Lower leg skin (tissue), 4 donors: Measurements from ENCODE around the gene INIP. TPM values are rescaled to one million over a fixed set of nuclear protein-coding genes. Genes with fewer than 3 reads are reported as not detected.

Experiments
- DNase-seq, 2 donors: peaks; one replicate each; pipeline ENCODE4 v3.0.0-alpha.2; 2019; ENCODE audit warnings: low spot score in 2 of 2
- H3K4me3 ChIP-seq: fragments of 200-600 bp; sonication (generic); 2 replicates; pipeline ENCODE4 v1.5.1; 2017; ENCODE audit warnings: mild to moderate bottlenecking, low read depth; ENCODE audit not compliant: poor library complexity, severe bottlenecking
- CTCF ChIP-seq, 3 donors: fragments of 450-650 bp; IDR thresholded peaks; one replicate each; pipeline ENCODE4 v1.5.1; 2016; ENCODE audit warnings: antibody characterized with exemption in 3 of 3, mild to moderate bottlenecking in 3 of 3, moderate library complexity in 2 of 3
- POLR2A ChIP-seq, 2 donors: fragments of 450-650 bp; IDR thresholded peaks; one replicate each; pipeline ENCODE4 v1.6.1; 2016 to 2017; ENCODE audit warnings: antibody characterized with exemption in 2 of 2, mild to moderate bottlenecking in 1 of 2, moderate library complexity in 1 of 2
- WGBS, 2 donors: methylation state at CpG; one replicate each; pipeline ENCODE4 v1.1.5; 2018; 5-methylcytosine and 5-hydroxymethylcytosine counted together
- intact Hi-C: fragments of 100-400 bp; cut with DNase I; formaldehyde crosslinking; loops from one replicate; pipeline ENCODE4 v1.15.0; 2023; ENCODE audit warnings: low total_unique reads
- total RNA-seq, 4 donors: library from RNA; depleted of rRNA; stranded (reverse); fragments of >200 nt; gene quantifications; one replicate each; pipeline ENCODE4 v1.1.0, GENCODE V29; 2016

Gene INIP
- total RNA-seq, 4 donors from 2014 or later, result 12.5 to 20.0 (median 16.6) TPM

GRCh38 chr9:112648624-112649023 is 69.3 kb downstream of the INIP start:
- H3K4me3 ChIP-seq, result no peak overlapping the region
- TF ChIP-seq CTCF (IDR thresholded peaks at IDR 0.05) (no peak), POLR2A (IDR thresholded peaks at IDR 0.05) (no peak)
- DNase-seq, result no peak
- intact Hi-C loops, result no loop called here
- WGBS, 2 donors, result 95 to 100% methylated on average over 1 of the region's 1 CpG

DNA sequence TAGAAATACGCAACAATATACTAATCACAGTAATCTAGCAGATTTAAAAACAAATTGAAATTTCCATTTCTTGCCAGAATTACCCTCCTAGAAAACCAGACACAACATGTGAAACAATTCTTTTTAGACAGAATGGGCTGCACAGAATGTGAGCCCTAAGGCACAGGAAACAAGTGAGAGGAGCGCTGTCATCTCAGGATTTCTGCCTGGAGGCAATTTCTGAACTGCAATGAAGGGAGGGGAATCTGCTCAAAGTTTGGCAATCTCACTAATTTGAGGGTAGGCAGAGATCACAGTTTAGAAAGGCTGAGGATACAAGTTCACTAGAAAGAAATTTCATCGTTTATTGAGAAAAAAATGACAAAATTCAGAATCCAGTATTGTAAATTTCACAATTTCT is 70.3 kb downstream of the INIP start:
- intact Hi-C loops, result no loop called here
- DNase-seq, result no peak
- 89 to 93% methylated on average over 3 of the region's 3 CpGs for WGBS, 2 donors
- no peak overlapping the region for H3K4me3 ChIP-seq
- TF ChIP-seq POLR2A (IDR thresholded peaks at IDR 0.05) (no peak), CTCF (IDR thresholded peaks at IDR 0.05) (no peak)

- intact Hi-C loops, result no loop called here
- no peak overlapping the region for H3K4me3 ChIP-seq
- 91 to 96% methylated on average over 3 of the region's 3 CpGs for whole genome bisulfite sequencing, 2 donors
- no peak for DNase-seq
- TF ChIP-seq CTCF (IDR thresholded peaks at IDR 0.05) (no peak), POLR2A (IDR thresholded peaks at IDR 0.05) (no peak)
These were observed 75.8 kb downstream of the INIP start for GRCh38 chr9:112642126-112642525.

DNA sequence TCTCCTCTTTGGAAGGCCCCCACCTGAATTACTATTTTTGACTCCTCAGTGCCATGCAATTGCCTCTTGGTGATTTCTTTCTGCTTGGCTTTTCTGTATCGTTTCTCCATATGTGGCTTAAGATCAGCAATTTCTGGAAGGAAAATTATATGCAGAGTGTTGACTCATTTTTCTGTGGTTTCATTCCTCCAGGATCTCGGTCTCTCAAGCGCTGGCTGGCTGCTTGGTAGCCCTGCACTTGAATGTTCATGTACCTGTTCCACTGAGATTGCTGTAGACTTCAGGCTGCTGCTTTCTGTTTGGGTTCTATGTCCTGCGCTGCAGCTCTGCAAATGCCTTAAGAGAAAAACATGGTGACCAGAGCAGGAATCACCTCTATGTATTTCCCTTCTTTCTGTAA is 77.6 kb downstream of the INIP start:
- no peak overlapping the region for H3K4me3 ChIP-seq
- 92 to 99% methylated on average over 4 of the region's 4 CpGs for WGBS, 2 donors
- TF ChIP-seq CTCF (IDR thresholded peaks at IDR 0.05) (no peak), POLR2A (IDR thresholded peaks at IDR 0.05) (no peak)
- DNase-seq, result no peak
- intact Hi-C loops, result no loop called here

Other genes with a start within 250 kb of the INIP start
- gene KIAA1958, start 231.3 kb downstream of the INIP start, total RNA-seq, result 10 to 100 TPM in 1 of 4 donors, 1 to 10 TPM in 3; 5.7 to 11.1 (median 6.8) TPM
- gene SNX30, start 32.6 kb upstream of the INIP start, total RNA-seq, result 10 to 100 TPM in 3 of 4 donors, 1 to 10 TPM in 1; 7.6 to 16.5 (median 13.0) TPM
- gene SLC46A2, start 172.8 kb upstream of the INIP start, total RNA-seq, result 10 to 100 TPM; 49.5 to 95.9 (median 63.0) TPM